ENCODE data around the gene WWOX. TPM values are rescaled to one million over a fixed set of nuclear protein-coding genes. Genes with fewer than 3 reads are reported as not detected.

The WWOX gene
- total and polyA plus RNA-seq, 2 of the 4 experiments (the other 2 are of a cell fraction) = 2.7 to 5.4 TPM

- dilution Hi-C loops (cut with HindIII; ENCODE audit: low sequenced_read_pairs, unreplicated experiment) = no loop called here
- no peak overlapping the region for H3K9ac ChIP-seq (ENCODE audit: low read depth, low read length)
Observed at GRCh38 chr16:78903843-78904242, 804.4 kb downstream of the WWOX start.

More at GRCh38 chr16:78903843-78904242, 804.4 kb downstream of the WWOX start:
- Histone ChIP-seq H3K14ac (replicated peaks; ENCODE audit: low read depth, low read length) (no peak overlapping the region), H3K9me3 (ENCODE audit: control insufficient read depth, insufficient read depth, low read length) (peaks cover 31% of the 10 kb centered on the region), H3K23ac (ENCODE audit: low read depth, low read length) (no peak overlapping the region), H2AK9ac (replicated peaks; ENCODE audit: low read depth, low read length, poor library complexity) (no peak overlapping the region), H3K79me1 (ENCODE audit: low read depth in 1 of 2, low read length in 2 of 2) (no peaks in the 10 kb centered on the region), H3K36me3 (ENCODE audit: control insufficient read depth, insufficient read depth, low read length) (no peaks in the 10 kb centered on the region), H4K8ac (ENCODE audit: low read depth in 2 of 2, low read length in 2 of 2) (no peak overlapping the region), H3K27ac (ENCODE audit: insufficient read depth, low read length) (no peak overlapping the region), H2AFZ (replicated peaks; ENCODE audit: low read length, poor library complexity) (no peak overlapping the region), H2BK20ac (ENCODE audit: low read depth, low read length) (no peak overlapping the region), H2BK120ac (ENCODE audit: low read depth, low read length) (no peak overlapping the region), H4K91ac (ENCODE audit: insufficient read depth, low read depth, low read length) (no peak overlapping the region), H3K9me1 (ENCODE audit: insufficient read depth, low read length) (no peaks in the 10 kb centered on the region), H3K18ac (ENCODE audit: low read depth, low read length) (no peak overlapping the region), H3K4me1 (ENCODE audit: control insufficient read depth, insufficient read depth, low read length) (no peaks in the 10 kb centered on the region), H3K56ac (ENCODE audit: extremely low read depth, insufficient read depth, low read length) (no peak overlapping the region), H4K20me1 (ENCODE audit: insufficient read depth, low read length) (no peaks in the 10 kb centered on the region), H2AK5ac (ENCODE audit: low read depth, low read length) (no peak overlapping the region), H2BK15ac (ENCODE audit: low read depth, low read length) (no peak overlapping the region), H3K4ac (ENCODE audit: low read depth, low read length) (no peak overlapping the region), H3K4me3 (ENCODE audit: insufficient read depth, low read depth, low read length) (no peak overlapping the region), H3K4me2 (ENCODE audit: low read depth, low read length) (no peak overlapping the region), H4K5ac (ENCODE audit: low read depth, low read length) (no peak overlapping the region), H2BK5ac (ENCODE audit: low read depth, low read length, poor library complexity, severe bottlenecking) (no peak overlapping the region), H3K27me3 (ENCODE audit: control insufficient read depth, insufficient read depth, low read length) (no peaks in the 10 kb centered on the region)
- in situ Hi-C loops (cut with MboI; ENCODE audit: low sequenced_read_pairs) = no loop called here
- TF ChIP-seq RCOR1 (IDR thresholded peaks at IDR 0.05; ENCODE audit: insufficient replicate concordance, low read length) (no peak), CHD1 (IDR thresholded peaks at IDR 0.05; ENCODE audit: low read depth, low read length) (no peak), USF2 (IDR thresholded peaks at IDR 0.05; ENCODE audit: low read depth, low read length) (no peak), RAD21 (IDR thresholded peaks at IDR 0.05; ENCODE audit: low read length) (no peak), RFX5 (IDR thresholded peaks at IDR 0.05; ENCODE audit: low read depth, low read length) (no peak), POLR2A (IDR thresholded peaks at IDR 0.05; ENCODE audit: low read depth, low read length) (no peak), MAZ (IDR thresholded peaks at IDR 0.05; ENCODE audit: borderline replicate concordance, low read depth, low read length) (no peak), SMC3 (IDR thresholded peaks at IDR 0.05; ENCODE audit: low read depth, low read length) (no peak), CTCF (conservative IDR thresholded peaks at IDR 0.05; ENCODE audit: low read depth, low read length) (no peak), FOS (IDR thresholded peaks at IDR 0.05; ENCODE audit: low read depth, low read length) (no peak), NFE2L2 (IDR thresholded peaks at IDR 0.05; ENCODE audit: low read depth, low read length) (no peak), CEBPB (IDR thresholded peaks at IDR 0.05; ENCODE audit: low read depth, low read length) (no peak), BHLHE40 (IDR thresholded peaks at IDR 0.05; ENCODE audit: low read depth, low read length) (no peak), MXI1 (IDR thresholded peaks at IDR 0.05; ENCODE audit: borderline replicate concordance, low read depth, low read length) (no peak)
- CTCF ChIA-PET = no interaction called here
- BruUV-seq (replicated peaks) = no TSS peak
- no CpG with 5 or more reads among the region's 4 CpGs for WGBS, 2 experiments (ENCODE audit: extremely low coverage in 2 of 2, insufficient read length in 1 of 2)
- POLR2A ChIA-PET (ENCODE audit: unreplicated experiment) = no interaction called here
- DNase-seq = no peak
- no peak for ATAC-seq (ENCODE audit: low read depth)
- intact Hi-C loops (cut with micrococcal nuclease) = no loop called here
